Nephron progenitor cell (in vitro differentiated cells): Measurements from ENCODE around the gene TPCN1.

Experiments
- DNase-seq: peaks from one replicate; pipeline ENCODE4 v3.0.0; 2021
- H3K27ac Mint-ChIP-seq: 2 replicates; pipeline ENCODE4 v1.8.0; 2021; ENCODE audit warnings: mild to moderate bottlenecking, moderate library complexity, mixed read lengths
- H3K27me3 Mint-ChIP-seq: 2 replicates; pipeline ENCODE4 v1.8.0; 2021; ENCODE audit warnings: mild to moderate bottlenecking, low read depth, mixed read lengths; ENCODE audit not compliant: poor library complexity
- H3K36me3 Mint-ChIP-seq: 2 replicates; pipeline ENCODE4 v1.8.0; 2021; ENCODE audit warnings: low read depth, mixed read lengths
- H3K4me1 Mint-ChIP-seq: 2 replicates; pipeline ENCODE4 v1.8.0; 2021; ENCODE audit warnings: mixed read lengths
- H3K4me3 Mint-ChIP-seq: 2 replicates; pipeline ENCODE4 v1.8.0; 2021; ENCODE audit warnings: mild to moderate bottlenecking, moderate library complexity, mixed read lengths
- H3K9me3 Mint-ChIP-seq: 2 replicates; pipeline ENCODE4 v1.8.0; 2021; ENCODE audit warnings: mild to moderate bottlenecking, moderate library complexity, mixed read lengths
- TF ChIP-seq, protein P1 (sequence below): fragments of 200-600 bp; sonication (generic); IDR thresholded peaks from 2 replicates; pipeline ENCODE4 v1.5.0; 2021; ENCODE audit warnings: antibody characterized with exemption

The TPCN1 gene

DNA sequence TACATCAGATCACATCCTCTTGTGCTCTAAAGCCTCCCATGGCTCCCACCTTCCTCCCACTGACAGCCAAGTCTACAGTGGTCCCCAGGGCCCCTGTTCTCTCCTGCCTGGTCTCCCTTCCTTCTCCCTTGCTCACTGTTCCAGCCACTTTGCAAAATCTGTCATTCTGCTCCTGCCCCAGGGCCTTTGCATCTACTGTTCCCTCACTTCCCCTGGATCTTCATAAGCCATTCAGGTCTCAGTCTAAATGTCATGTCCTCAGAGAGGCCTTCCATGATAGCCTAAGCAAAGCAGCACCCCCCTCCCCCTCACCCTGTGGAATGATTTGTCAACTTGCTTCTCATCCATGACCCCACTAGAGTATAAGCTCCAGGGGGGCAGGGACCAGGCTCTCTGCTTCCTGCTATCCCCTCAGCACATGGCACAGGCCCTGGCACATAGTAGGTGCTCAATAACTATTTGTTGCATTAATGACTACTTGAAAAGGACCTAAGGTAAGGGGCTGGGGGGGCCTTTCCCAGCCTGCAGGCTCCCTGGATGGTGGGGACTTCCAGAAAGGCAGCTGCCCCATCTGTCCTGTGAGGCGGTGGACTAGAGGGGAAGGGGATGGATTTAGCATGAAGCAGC, 108.6 kb downstream of the TPCN1 start:
- Mint-ChIP-seq H3K36me3 (peaks cover 9% of the 10 kb centered on the region), H3K9me3 (no peaks in the 10 kb centered on the region), H3K4me1 (peaks cover 11% of the 10 kb centered on the region), H3K27ac (no peak overlapping the region), H3K4me3 (no peak overlapping the region), H3K27me3 (peaks cover 32% of the 10 kb centered on the region)
- TF ChIP-seq, protein P1, sequence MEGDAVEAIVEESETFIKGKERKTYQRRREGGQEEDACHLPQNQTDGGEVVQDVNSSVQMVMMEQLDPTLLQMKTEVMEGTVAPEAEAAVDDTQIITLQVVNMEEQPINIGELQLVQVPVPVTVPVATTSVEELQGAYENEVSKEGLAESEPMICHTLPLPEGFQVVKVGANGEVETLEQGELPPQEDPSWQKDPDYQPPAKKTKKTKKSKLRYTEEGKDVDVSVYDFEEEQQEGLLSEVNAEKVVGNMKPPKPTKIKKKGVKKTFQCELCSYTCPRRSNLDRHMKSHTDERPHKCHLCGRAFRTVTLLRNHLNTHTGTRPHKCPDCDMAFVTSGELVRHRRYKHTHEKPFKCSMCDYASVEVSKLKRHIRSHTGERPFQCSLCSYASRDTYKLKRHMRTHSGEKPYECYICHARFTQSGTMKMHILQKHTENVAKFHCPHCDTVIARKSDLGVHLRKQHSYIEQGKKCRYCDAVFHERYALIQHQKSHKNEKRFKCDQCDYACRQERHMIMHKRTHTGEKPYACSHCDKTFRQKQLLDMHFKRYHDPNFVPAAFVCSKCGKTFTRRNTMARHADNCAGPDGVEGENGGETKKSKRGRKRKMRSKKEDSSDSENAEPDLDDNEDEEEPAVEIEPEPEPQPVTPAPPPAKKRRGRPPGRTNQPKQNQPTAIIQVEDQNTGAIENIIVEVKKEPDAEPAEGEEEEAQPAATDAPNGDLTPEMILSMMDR = no peak
- no peak for DNase-seq

DNA sequence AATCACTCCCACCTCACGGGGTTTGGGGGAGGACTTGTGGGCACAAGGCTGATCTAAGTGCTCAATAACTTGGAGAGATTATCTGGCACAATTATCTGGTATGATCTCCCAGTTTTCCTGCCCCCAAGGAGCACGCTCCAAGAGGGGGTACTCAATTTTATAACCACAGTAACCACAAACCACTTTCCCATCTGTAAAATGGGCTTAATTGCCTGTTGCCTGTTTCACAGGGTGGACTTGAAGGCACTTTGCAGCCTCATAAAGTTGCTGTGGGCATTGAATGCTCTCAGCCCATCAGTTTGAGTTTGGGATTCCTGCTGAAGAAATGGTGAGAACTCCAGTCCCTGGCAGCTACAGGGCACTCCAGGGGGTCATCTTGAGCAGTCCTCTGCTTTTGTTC, 109.2 kb downstream of the TPCN1 start:
- Mint-ChIP-seq H3K36me3 (peaks cover 9% of the 10 kb centered on the region), H3K4me1 (peaks cover 11% of the 10 kb centered on the region), H3K9me3 (no peaks in the 10 kb centered on the region), H3K27ac (no peak overlapping the region), H3K27me3 (peaks cover 37% of the 10 kb centered on the region), H3K4me3 (no peak overlapping the region)
- no peak for DNase-seq
- TF ChIP-seq, protein P1 = no peak

DNA sequence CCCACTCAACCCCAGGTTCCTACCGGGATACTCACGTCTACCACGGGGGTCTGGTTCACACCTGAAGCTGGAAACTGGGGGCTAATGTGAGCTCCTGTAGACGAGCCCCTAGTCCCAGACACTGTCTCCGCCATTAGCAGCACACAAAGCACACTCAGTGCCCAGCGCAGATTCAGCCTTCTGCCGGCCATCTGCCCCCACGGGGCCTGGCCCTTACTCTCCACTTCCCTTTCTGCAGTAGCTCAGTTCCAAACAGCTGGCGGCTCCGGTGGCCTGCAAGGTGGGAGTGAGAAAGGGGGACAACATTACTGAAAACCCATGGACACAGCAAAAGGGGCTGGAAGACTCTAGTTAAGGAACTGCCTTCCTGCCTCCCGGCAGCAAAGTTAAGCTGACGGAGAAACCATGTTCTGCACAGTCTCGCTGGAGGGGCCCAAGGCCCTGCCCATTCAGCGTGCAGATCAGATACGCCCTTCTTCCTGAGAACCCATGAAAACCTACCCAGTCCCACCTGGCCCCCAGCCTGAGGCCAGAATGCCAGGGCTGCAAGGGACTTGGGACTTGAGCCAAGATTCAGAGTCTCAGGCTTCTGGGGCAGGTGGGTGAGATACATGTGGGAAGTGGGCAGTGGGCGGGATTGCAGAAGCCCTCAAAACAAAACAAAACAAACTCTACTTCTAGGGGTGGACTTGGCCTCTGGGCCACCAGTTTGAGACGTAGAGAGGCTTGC, 111.6 kb downstream of the TPCN1 start:
- Mint-ChIP-seq H3K9me3 (no peaks in the 10 kb centered on the region), H3K27me3 (peaks cover 54% of the 10 kb centered on the region), H3K27ac (no peak overlapping the region), H3K36me3 (peaks cover 9% of the 10 kb centered on the region), H3K4me1 (peaks cover 6% of the 10 kb centered on the region), H3K4me3 (no peak overlapping the region)
- TF ChIP-seq, protein P1 = no peak
- DNase-seq = no peak

DNA sequence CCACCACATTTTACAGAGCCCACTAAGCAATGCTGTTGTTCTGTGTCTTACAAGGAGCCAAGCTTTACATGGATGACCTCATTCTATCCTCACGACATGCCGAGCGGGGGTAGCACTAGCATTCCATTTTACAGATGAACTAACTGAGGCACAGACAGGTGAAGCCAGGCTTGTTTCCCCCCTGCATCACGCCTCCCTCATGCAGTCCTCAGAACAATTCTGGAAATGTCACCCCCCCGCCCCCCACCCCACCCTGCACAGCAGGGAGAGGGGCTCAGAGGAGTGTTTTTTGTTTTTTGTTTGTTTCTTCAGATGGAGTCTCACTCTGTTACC, 112.1 kb downstream of the TPCN1 start:
- H3K27me3 Mint-ChIP-seq = peaks cover 56% of the 10 kb centered on the region
- TF ChIP-seq, protein P1 = no peak
- H3K9me3 Mint-ChIP-seq = no peaks in the 10 kb centered on the region
- DNase-seq = no peak
- H3K4me3 Mint-ChIP-seq = no peak overlapping the region
- H3K36me3 Mint-ChIP-seq = peaks cover 9% of the 10 kb centered on the region
- H3K27ac Mint-ChIP-seq = no peak overlapping the region
- peaks cover 6% of the 10 kb centered on the region for H3K4me1 Mint-ChIP-seq

DNA sequence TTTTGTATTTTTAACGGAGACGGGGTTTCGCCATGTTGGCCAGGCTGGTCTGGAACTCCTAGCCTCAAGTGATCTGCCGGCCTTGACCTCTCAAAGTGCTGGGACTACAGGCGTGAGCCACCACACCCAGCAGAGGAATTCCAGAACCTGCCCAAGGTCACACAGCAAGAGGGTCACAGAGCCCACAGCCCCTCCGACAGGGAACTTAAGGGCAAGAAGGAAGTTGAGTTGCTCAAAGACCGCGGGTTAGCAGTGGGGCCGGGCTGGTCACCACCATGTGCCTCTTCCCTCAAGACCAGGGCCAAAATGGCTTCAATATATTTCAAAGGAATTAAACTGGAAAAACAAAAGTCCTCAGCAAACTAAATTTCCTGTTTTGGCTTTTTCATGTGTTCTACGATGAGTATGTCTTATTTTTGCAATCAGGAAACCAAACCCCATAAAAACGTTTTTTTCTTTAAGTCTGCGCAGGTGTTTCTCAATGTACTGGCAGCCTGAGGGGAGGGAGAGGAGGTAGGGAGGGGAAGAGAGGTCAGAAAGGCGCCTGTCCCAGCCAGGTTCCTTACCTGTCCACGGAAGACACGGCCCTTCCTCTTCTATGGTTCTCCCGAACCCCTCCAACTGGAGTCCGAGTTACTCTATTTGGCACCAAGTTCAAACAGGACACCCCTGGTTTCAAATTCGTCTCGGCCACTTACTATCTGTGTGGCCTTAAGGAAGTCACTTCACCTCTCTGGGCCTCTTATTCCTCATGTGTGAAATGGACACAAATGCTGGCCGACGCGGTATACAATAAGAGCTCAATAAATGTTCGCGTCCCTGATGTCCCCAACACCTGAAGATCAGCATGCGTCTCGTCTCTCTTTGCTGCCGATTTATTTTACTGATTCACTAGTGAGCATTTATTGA, 112.9 kb downstream of the TPCN1 start:
- Mint-ChIP-seq H3K27me3 (peaks cover 58% of the 10 kb centered on the region), H3K27ac (no peak overlapping the region), H3K36me3 (peaks cover 9% of the 10 kb centered on the region), H3K4me3 (peak overlapping the region; percentile 87), H3K9me3 (no peaks in the 10 kb centered on the region), H3K4me1 (peaks cover 6% of the 10 kb centered on the region)
- no peak for DNase-seq
- TF ChIP-seq, protein P1 = no peak
